Lung (tissue), 16 donors: ENCODE data around the gene PTPRE. TPM values are rescaled to one million over a fixed set of nuclear protein-coding genes. Genes with fewer than 3 reads are reported as not detected.

ENCODE experiments used
- ATAC-seq: fragments of 200-7000 bp; cut with Tn5 transposase; one replicate; pipeline ENCODE4 v1.9.1; 2020; ENCODE audit warnings: moderate number of reproducible peaks; ENCODE audit not compliant: insufficient read depth, low FRiP score
- DNase-seq, 3 donors: peaks; one replicate each; pipeline ENCODE4 v3.0.0-alpha.2; 2013 to 2017
- H3K27ac ChIP-seq, 2 donors: one replicate each; pipeline ENCODE4 v1.5.1; 2013; ENCODE audit warnings: mild to moderate bottlenecking in 2 of 2, moderate library complexity in 2 of 2, control low read depth in 1 of 2, inconsistent platforms in 1 of 2, low read depth in 1 of 2, low read length in 1 of 2
- H3K27me3 ChIP-seq, 3 donors: one replicate each; pipeline ENCODE4 v1.5.1; 2013; ENCODE audit warnings: low read length in 2 of 3; ENCODE audit not compliant: control insufficient read depth in 3 of 3, insufficient read depth in 3 of 3
- H3K36me3 ChIP-seq, 4 donors: one replicate each; pipeline ENCODE4 v1.5.1; 2013; ENCODE audit warnings: low read length in 4 of 4, mild to moderate bottlenecking in 1 of 4, moderate library complexity in 1 of 4; ENCODE audit not compliant: control insufficient read depth in 4 of 4, insufficient read depth in 4 of 4
- H3K4me1 ChIP-seq, 5 donors: one replicate each; pipeline ENCODE4 v1.5.1; 2013; ENCODE audit warnings: low read length in 5 of 5, mild to moderate bottlenecking in 2 of 5, moderate library complexity in 1 of 5; ENCODE audit not compliant: control insufficient read depth in 5 of 5, insufficient read depth in 5 of 5
- H3K4me3 ChIP-seq: one replicate; pipeline ENCODE4 v1.5.1; 2013; ENCODE audit warnings: mild to moderate bottlenecking, control low read depth, moderate library complexity
- H3K9ac ChIP-seq, 2 donors: one replicate each; pipeline ENCODE4 v1.5.1; 2013; ENCODE audit warnings: low read length in 2 of 2, control low read depth in 1 of 2; ENCODE audit not compliant: insufficient read depth in 1 of 2
- H3K9me3 ChIP-seq, 4 donors: one replicate each; pipeline ENCODE4 v1.5.1; 2013; ENCODE audit warnings: low read length in 3 of 4, mild to moderate bottlenecking in 1 of 4, moderate library complexity in 1 of 4; ENCODE audit not compliant: control insufficient read depth in 4 of 4, insufficient read depth in 3 of 4
- WGBS, 2 donors: extraction: QIAGEN DNeasy Blood & Tissue Kit; methylation state at CpG; one replicate each; pipeline ENCODE4 v1.1.7; 2013; 5-methylcytosine and 5-hydroxymethylcytosine counted together
- long read RNA-seq, 5 donors: transcript quantifications; one replicate each; lab custom pipeline, GENCODE V29; 2026
- polyA plus RNA-seq, 2 donors: library from polyadenylated mRNA; stranded (reverse); fragments of 200-250 nt; gene quantifications; one replicate each; pipeline ENCODE4 v1.2.1, GENCODE V29; 2013
- total RNA-seq, 2 donors: library from RNA; depleted of rRNA in 1 of 2; stranded (reverse); fragments of >200 nt in 1 of 2; gene quantifications; one replicate each; pipeline ENCODE4 v1.2.1, GENCODE V29; 2014 to 2021
- TF ChIP-seq, protein P1 (sequence below): IDR thresholded peaks from 2 replicates; pipeline ENCODE4 v1.5.1; 2012; ENCODE audit warnings: mild to moderate bottlenecking; ENCODE audit errors: control extremely low read depth, extremely low read depth
- donor health status: control.
- donor health status: control.
- donor health status: Bipolar disorder and iron deficiency.
- donor health status: healthy.
- donor health status: DM: yes; HTN: yes; CAD: no.

PTPRE gene, protein sequence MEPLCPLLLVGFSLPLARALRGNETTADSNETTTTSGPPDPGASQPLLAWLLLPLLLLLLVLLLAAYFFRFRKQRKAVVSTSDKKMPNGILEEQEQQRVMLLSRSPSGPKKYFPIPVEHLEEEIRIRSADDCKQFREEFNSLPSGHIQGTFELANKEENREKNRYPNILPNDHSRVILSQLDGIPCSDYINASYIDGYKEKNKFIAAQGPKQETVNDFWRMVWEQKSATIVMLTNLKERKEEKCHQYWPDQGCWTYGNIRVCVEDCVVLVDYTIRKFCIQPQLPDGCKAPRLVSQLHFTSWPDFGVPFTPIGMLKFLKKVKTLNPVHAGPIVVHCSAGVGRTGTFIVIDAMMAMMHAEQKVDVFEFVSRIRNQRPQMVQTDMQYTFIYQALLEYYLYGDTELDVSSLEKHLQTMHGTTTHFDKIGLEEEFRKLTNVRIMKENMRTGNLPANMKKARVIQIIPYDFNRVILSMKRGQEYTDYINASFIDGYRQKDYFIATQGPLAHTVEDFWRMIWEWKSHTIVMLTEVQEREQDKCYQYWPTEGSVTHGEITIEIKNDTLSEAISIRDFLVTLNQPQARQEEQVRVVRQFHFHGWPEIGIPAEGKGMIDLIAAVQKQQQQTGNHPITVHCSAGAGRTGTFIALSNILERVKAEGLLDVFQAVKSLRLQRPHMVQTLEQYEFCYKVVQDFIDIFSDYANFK
- total RNA-seq (10 to 100 TPM; 27.3 to 68.7 TPM), polyA plus RNA-seq (10 to 100 TPM; 15.5 to 45.7 TPM)
- long read RNA-seq, donor 1, full-length matches to known transcripts: 1 of 1 reads
- long read RNA-seq, donor 1, partial matches to known transcripts: 0 of 1 reads
- long read RNA-seq, donor 1, other reads (novel, unspliced or antisense): 0 of 1 reads
- long read RNA-seq, donor 2: 0 reads
- long read RNA-seq, donor 3: 0 reads
- long read RNA-seq, donor 4: 0 reads
- long read RNA-seq, donor 5: 0 reads

DNA sequence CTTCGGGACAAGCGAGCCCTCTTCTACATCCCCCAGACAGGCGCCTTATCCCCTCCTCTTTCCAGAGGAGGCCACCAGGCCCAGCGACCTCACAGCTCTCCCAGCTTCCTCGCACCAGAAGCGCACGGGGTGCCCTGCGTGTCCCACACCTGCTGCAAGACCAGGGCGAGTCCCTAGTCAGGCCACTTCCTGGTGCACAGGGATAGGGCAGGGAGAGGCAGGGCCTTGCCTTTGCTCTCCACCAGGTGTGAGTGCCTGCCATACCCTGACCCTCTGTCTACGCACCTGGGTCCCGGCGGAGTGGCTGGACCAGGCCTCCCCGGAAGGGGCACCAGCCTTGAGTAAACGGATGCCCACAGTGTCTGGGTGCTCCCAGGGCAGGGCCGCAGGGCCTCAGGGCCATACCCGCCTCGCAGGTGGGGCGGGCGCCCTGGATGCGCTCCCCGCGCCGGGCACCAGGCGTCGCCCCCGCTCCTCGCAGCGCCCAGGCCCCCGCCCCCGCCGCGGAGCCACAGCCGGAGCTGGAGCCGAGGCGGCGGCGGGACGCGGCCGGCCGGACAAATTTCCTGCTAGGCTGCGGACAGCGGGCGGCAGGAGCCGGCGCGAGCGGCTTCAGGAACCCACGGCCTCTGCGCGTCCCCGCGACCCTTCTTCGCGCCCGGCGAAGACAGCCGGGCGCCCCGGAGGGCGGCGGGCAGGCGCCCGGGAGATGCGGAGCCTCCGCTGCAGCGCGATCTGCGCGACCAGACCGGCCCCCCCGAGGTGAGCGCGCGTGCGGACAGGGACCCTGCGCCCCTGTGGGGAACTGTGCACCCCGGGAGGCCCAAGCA lies at the start of gene PTPRE:
TSS of gene PTPRE (plus strand) at position 556 of the 830 bp plus-strand sequence. CDS start 133,779 bp downstream, outside the sequence.
- Histone ChIP-seq H3K9ac (no peak within 1 kb of the TSS), H3K4me1 (peaks cover 0 to 14% (median 4%) of the 10 kb centered on the region in 5 donors), H3K9me3 (no peaks in the 10 kb centered on the region), H3K36me3 (no peaks in the 10 kb centered on the region), H3K27me3 (peaks cover 0 to 4% (median 0%) of the 10 kb centered on the region in 3 donors), H3K4me3 (peak within 1 kb of the TSS; percentile 72), H3K27ac (peak within 1 kb of the TSS; percentile 85 to 98)
- TF ChIP-seq, protein P1, sequence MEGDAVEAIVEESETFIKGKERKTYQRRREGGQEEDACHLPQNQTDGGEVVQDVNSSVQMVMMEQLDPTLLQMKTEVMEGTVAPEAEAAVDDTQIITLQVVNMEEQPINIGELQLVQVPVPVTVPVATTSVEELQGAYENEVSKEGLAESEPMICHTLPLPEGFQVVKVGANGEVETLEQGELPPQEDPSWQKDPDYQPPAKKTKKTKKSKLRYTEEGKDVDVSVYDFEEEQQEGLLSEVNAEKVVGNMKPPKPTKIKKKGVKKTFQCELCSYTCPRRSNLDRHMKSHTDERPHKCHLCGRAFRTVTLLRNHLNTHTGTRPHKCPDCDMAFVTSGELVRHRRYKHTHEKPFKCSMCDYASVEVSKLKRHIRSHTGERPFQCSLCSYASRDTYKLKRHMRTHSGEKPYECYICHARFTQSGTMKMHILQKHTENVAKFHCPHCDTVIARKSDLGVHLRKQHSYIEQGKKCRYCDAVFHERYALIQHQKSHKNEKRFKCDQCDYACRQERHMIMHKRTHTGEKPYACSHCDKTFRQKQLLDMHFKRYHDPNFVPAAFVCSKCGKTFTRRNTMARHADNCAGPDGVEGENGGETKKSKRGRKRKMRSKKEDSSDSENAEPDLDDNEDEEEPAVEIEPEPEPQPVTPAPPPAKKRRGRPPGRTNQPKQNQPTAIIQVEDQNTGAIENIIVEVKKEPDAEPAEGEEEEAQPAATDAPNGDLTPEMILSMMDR: peak; percentile 70
- DNase-seq: peak; percentile 56 to 75 (median 59)
- 7 to 14% methylated on average over 38 to 78 of the region's 78 CpGs for WGBS, 2 donors
- ATAC-seq: peak; percentile 91

DNA sequence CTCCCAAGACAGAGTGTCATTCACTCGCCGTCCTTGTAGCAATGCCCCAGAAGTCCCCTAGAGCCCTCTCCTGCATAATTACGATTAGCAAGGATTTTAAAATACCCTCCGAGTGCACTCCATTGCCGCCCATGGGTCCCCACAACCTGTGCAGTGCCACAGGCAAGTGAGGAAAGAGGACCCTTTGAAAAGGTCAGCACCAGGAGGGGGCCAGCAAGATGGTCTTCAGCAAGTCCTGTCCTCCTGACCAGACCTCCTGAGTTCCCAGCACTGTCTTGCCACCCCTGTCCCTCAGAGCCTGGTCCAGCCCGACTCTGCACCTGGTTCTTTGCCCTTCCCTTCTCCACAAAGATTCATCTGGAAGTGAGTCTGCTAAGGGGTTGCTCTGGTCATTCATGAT lies 46.3 kb upstream of the PTPRE start:
- H3K27me3 ChIP-seq: no peaks in the 10 kb centered on the region
- 94% methylated on average over 6 of the region's 6 CpGs for WGBS, 2 donors
- DNase-seq: no peak
- no peaks in the 10 kb centered on the region for H3K4me1 ChIP-seq
- H3K9ac ChIP-seq: no peak overlapping the region
- H3K36me3 ChIP-seq: no peaks in the 10 kb centered on the region
- TF ChIP-seq, protein P1: no peak
- no peak for ATAC-seq
- peaks cover 0 to 7% (median 1%) of the 10 kb centered on the region in 4 donors for H3K9me3 ChIP-seq
- no peak overlapping the region for H3K27ac ChIP-seq
- H3K4me3 ChIP-seq: no peak overlapping the region

DNA sequence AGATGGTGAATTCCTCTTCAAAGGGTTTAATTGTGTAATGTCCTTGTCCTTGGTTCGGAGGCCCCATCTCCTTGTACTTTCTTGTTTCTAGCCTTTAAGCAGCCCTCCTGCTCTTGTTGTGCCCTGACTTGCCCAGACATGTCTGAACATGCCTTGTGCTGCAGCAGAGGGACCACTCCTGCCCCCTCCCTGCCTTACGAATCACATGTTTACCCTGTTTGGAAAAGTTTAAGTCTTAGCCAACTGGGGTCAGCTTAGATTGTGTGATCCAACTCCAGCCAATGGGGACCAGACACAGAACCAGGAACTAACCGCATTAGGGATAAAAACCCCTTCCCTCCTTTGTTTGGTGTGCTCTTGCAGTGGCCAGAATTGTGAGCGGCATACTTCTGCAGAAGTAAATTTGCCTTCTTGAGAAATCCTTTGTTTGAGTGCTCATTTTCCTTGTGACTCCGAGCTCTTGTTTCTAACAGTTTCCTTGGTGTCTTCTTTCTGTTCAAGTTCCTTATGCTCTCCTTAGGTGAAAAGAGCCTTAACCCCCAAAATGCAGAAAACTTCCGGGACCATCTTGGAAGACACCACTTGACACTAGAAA lies 43.6 kb upstream of the PTPRE start:
- DNase-seq: no peak
- Histone ChIP-seq H3K27me3 (no peaks in the 10 kb centered on the region), H3K4me1 (no peaks in the 10 kb centered on the region), H3K4me3 (no peak overlapping the region), H3K9ac (no peak overlapping the region), H3K9me3 (peaks cover 0 to 7% (median 1%) of the 10 kb centered on the region in 4 donors), H3K27ac (no peak overlapping the region), H3K36me3 (no peaks in the 10 kb centered on the region)
- WGBS, 2 donors: 93 to 97% methylated on average over 6 of the region's 6 CpGs
- no peak for ATAC-seq
- TF ChIP-seq, protein P1: no peak
